HG03469 (cell line): ENCODE measurements around the gene HIPK3.
"Not testable (repeated sequence)": the region's sequence is repeated elsewhere in the genome, so short reads cannot be mapped to it uniquely, and the experiment has no call there.

Experiments used
- ATAC-seq: cut with Tn5 transposase; IDR thresholded peaks from one replicate; pipeline ENCODE4 v1.9.1; 2021; ENCODE audit warnings: mild to moderate bottlenecking, moderate library complexity, moderate number of reproducible peaks; ENCODE audit not compliant: unreplicated experiment

HIPK3 gene

GRCh38 chr11:33258631-33259205 is 1.5 kb downstream of the HIPK3 start:
- peak; percentile 7 for ATAC-seq

- ATAC-seq = no peak
Observed at GRCh38 chr11:33259869-33260268, 2.7 kb downstream of the HIPK3 start.

- not testable (repeated sequence) for ATAC-seq
Observed at GRCh38 chr11:33261350-33261749, 4.2 kb downstream of the HIPK3 start.

GRCh38 chr11:33262011-33262645 is 4.9 kb downstream of the HIPK3 start:
- no peak for ATAC-seq

GRCh38 chr11:33263549-33263948 is 6.4 kb downstream of the HIPK3 start:
- no peak for ATAC-seq

- ATAC-seq = no peak
Observed at GRCh38 chr11:33264926-33265325, 7.7 kb downstream of the HIPK3 start.

GRCh38 chr11:33266393-33267215 is 9.4 kb downstream of the HIPK3 start:
- no peak for ATAC-seq

GRCh38 chr11:33268945-33269540 is 11.9 kb downstream of the HIPK3 start:
- no peak for ATAC-seq

GRCh38 chr11:33269822-33270221 is 12.6 kb downstream of the HIPK3 start:
- no peak for ATAC-seq

- no peak for ATAC-seq
Observed at GRCh38 chr11:33271059-33271458, 13.9 kb downstream of the HIPK3 start.

GRCh38 chr11:33272338-33273107 is 15.3 kb downstream of the HIPK3 start:
- no peak for ATAC-seq

GRCh38 chr11:33273656-33274055 is 16.5 kb downstream of the HIPK3 start:
- no peak for ATAC-seq

GRCh38 chr11:33280411-33280810 is 23.2 kb downstream of the HIPK3 start:
- ATAC-seq = no peak

- no peak for ATAC-seq
Observed at GRCh38 chr11:33281758-33282157, 24.6 kb downstream of the HIPK3 start.

- no peak for ATAC-seq
Observed at GRCh38 chr11:33284818-33285217, 27.6 kb downstream of the HIPK3 start.

- no peak for ATAC-seq
Observed at GRCh38 chr11:33290319-33290718, 33.1 kb downstream of the HIPK3 start.

- ATAC-seq = peak; percentile 95
Observed at GRCh38 chr11:33291004-33291777, 34.0 kb downstream of the HIPK3 start.

- ATAC-seq = no peak
Observed at GRCh38 chr11:33292311-33292710, 35.1 kb downstream of the HIPK3 start.

- ATAC-seq = no peak
Observed at GRCh38 chr11:33294224-33294623, 37.0 kb downstream of the HIPK3 start.

- no peak for ATAC-seq
Observed at GRCh38 chr11:33294797-33295196, 37.6 kb downstream of the HIPK3 start.
